Measurements from ENCODE around the gene MALAT1. TPM values are rescaled to one million over a fixed set of nuclear protein-coding genes. Genes with fewer than 3 reads are reported as not detected.
A peak's percentile ranks its signal among the peaks of the same experiment; 100 is the strongest.

MALAT1 gene
- total and polyA plus RNA-seq, 7 donors = 102 to 11,376 (median 3,071) TPM

DNA sequence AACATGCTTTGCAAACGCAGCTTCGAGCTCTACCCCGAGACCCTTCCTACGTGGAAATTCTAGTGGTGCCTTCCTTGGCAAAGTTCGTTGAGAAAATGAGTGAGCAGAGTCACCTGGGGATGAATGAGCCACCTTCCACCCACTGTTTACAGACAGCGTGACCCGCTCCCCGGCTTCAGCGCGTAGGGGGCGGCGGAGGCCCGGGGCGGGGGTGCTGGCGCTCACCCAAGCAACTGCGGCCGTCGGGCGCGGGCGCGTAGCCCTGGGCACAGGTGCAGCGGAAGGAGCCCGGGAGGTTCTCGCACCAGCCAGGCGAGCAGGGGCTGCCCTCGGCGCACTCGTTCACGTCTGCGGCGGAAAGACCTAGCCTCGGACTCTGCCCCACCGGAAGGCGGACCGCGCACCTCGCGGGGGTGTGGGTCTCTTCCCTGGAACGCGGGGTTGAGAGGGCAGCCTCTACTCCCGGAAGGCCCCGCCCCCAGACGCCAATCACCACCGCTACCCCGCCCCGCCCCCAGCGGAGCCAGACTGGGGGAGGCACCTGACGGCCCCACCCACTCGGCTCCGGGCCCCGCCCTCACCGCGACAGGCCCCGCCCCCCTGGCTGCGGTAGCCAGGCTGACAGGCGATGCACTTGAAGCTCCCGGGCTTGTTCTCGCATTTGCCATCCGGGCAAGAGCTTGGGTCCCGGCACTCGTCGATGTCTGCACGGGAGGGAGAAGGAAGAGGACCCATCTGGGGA is 47.5 kb downstream of the MALAT1 start:
- H3K27ac ChIP-seq = no peak overlapping the region
- intact Hi-C loops (cut with DNase I) = no loop called here
- TF ChIP-seq, protein P1, sequence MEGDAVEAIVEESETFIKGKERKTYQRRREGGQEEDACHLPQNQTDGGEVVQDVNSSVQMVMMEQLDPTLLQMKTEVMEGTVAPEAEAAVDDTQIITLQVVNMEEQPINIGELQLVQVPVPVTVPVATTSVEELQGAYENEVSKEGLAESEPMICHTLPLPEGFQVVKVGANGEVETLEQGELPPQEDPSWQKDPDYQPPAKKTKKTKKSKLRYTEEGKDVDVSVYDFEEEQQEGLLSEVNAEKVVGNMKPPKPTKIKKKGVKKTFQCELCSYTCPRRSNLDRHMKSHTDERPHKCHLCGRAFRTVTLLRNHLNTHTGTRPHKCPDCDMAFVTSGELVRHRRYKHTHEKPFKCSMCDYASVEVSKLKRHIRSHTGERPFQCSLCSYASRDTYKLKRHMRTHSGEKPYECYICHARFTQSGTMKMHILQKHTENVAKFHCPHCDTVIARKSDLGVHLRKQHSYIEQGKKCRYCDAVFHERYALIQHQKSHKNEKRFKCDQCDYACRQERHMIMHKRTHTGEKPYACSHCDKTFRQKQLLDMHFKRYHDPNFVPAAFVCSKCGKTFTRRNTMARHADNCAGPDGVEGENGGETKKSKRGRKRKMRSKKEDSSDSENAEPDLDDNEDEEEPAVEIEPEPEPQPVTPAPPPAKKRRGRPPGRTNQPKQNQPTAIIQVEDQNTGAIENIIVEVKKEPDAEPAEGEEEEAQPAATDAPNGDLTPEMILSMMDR (IDR thresholded peaks at IDR 0.05) = no peak
- peaks cover 6% of the 10 kb centered on the region for H3K4me1 ChIP-seq
- DNase-seq (peak; percentile 79 to 86), ATAC-seq (peak; percentile 39 to 79 (median 67))
- H3K4me3 ChIP-seq = no peak overlapping the region
- H3K27me3 ChIP-seq (ENCODE audit: insufficient read depth in 3 of 3, low read length in 2 of 3) = no peaks in the 10 kb centered on the region
- H3K9me3 ChIP-seq = no peaks in the 10 kb centered on the region
- H3K36me3 ChIP-seq (ENCODE audit: insufficient read depth in 1 of 2, low read depth in 1 of 2) = peaks cover 0 to 72% of the 10 kb centered on the region in 2 donors
- whole genome bisulfite sequencing, 3 donors = 46 to 71% (median 53%) methylated on average over 44 to 64 of the region's 64 CpGs

DNA sequence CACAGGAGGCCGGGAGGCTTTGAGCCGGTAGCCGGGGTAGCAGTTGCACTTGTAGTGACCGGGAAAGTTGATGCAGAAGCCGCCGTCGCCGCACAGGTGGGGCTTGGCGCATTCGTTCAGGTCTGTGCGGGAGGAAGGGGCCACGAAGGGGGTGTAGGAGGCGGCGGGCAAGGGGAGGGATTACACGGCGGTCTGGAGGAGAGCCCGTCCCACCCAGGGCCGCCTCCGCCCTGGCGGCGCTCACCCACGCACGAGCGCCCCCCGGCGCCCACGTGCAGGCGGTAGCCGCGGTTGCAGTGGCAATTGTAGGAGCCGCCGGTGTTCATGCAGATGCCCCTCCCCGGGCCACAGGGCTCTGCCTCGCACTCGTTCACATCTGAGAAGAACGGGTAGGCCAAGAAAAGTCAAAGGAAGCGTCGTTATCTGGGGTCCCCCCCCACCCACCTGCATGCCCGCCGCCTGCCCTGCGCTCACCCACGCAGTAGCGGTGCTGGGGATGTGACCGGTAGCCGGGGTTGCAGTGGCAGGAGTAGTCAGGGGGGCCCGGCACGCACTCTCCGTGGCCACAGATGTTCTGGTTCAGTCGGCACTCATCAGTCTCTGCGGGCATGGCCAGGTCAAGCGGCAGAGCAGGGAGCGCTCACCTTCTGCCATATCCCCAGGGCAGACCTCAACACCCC is 48.7 kb downstream of the MALAT1 start:
- intact Hi-C loops (cut with DNase I) = no loop called here
- TF ChIP-seq, protein P1 (IDR thresholded peaks at IDR 0.05) = no peak
- Histone ChIP-seq H3K4me1 (peaks cover 4% of the 10 kb centered on the region), H3K27me3 (ENCODE audit: insufficient read depth in 3 of 3, low read length in 2 of 3) (no peaks in the 10 kb centered on the region), H3K27ac (no peak overlapping the region), H3K4me3 (no peak overlapping the region), H3K36me3 (ENCODE audit: insufficient read depth in 1 of 2, low read depth in 1 of 2) (peaks cover 0 to 73% of the 10 kb centered on the region in 2 donors), H3K9me3 (no peaks in the 10 kb centered on the region)
- DNase-seq = no peak
- no peak for ATAC-seq
- WGBS, 3 donors = 80 to 85% (median 83%) methylated on average over 47 to 52 of the region's 52 CpGs

DNA sequence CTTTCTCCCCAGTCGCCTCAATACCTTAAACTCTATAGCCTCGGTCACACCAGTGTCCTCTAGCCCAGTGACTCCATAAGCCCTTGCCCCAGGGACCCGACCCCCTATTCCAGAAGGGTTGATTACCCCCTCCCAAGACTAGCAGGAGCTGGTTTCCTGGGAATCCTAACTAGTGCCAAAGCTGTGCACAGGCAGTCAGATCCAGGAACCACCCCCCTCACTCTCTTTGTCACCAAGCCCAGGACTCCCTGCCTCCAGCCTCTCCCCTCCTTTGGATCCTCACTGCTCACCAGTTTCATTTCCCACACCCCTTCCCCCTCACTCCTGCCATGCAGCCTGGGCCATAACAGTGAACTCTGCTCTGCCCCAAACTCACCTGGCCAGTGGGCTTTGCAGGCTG is 49.5 kb downstream of the MALAT1 start:
- DNase-seq = no peak

DNA sequence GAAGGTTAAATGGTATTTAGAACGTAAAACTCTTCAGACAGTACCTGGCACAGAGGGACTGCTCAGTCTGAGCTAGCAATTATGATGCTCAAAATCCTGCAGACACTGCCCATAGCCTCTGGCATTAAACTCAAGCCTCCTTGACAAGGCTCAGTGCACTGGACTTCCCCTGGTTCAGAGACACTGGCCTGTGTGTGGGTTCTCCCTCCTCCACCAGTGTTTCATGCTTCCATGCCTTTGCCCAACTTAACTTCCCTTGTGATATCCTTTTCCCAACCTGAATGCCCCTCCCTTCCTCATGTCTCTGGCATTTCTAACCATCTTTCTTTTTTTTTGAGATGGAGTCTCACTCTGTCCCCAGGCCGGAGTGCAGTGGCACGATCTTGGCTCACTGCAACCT is 50.3 kb downstream of the MALAT1 start:
- Histone ChIP-seq H3K4me3 (no peak overlapping the region), H3K27me3 (ENCODE audit: insufficient read depth in 3 of 3, low read length in 2 of 3) (no peaks in the 10 kb centered on the region), H3K9me3 (no peaks in the 10 kb centered on the region), H3K27ac (no peak overlapping the region), H3K36me3 (ENCODE audit: insufficient read depth in 1 of 2, low read depth in 1 of 2) (peaks cover 0 to 75% of the 10 kb centered on the region in 2 donors), H3K4me1 (peaks cover 5% of the 10 kb centered on the region)
- TF ChIP-seq, protein P1 (IDR thresholded peaks at IDR 0.05) = no peak
- DNase-seq (no peak), ATAC-seq (no peak)
- intact Hi-C loops (cut with DNase I) = no loop called here
- WGBS, 3 donors = 95 to 97% (median 96%) methylated on average over 3 of the region's 3 CpGs

More for the DNA sequence above, 49.5 kb downstream of the MALAT1 start:
- intact Hi-C loops (cut with DNase I) = no loop called here
- TF ChIP-seq, protein P1 (IDR thresholded peaks at IDR 0.05) = no peak
- ATAC-seq = no peak
- H3K4me3 ChIP-seq = no peak overlapping the region
- no peak overlapping the region for H3K27ac ChIP-seq
- peaks cover 5% of the 10 kb centered on the region for H3K4me1 ChIP-seq
- H3K36me3 ChIP-seq (ENCODE audit: insufficient read depth in 1 of 2, low read depth in 1 of 2) = peaks cover 0 to 74% of the 10 kb centered on the region in 2 donors
- no peaks in the 10 kb centered on the region for H3K27me3 ChIP-seq (ENCODE audit: insufficient read depth in 3 of 3, low read length in 2 of 3)
- 89 to 93% (median 92%) methylated on average over 3 of the region's 3 CpGs for WGBS, 3 donors
- no peaks in the 10 kb centered on the region for H3K9me3 ChIP-seq
